CD4-positive, alpha-beta T cell (primary cell): ENCODE data around the gene CHCHD10. TPM values are rescaled to one million over a fixed set of nuclear protein-coding genes. Genes with fewer than 3 reads are reported as not detected.

Experiments
- ATAC-seq: fragments of 200-7000 bp; cut with Tn5 transposase; one replicate; pipeline ENCODE4 v1.10.0; 2022; ENCODE audit warnings: mild to moderate bottlenecking; ENCODE audit not compliant: poor library complexity
- CTCF ChIA-PET: fragments of 350-600 bp; sonication (Branson Sonifier 250); formaldehyde crosslinking; loops from one replicate; lab custom pipeline; 2021; ENCODE audit warnings: antibody characterized with exemption, inconsistent platforms; lab: Charles Lee
- POLR2A ChIA-PET: fragments of 350-600 bp; sonication (Branson Sonifier 250); formaldehyde crosslinking; loops from one replicate; lab custom pipeline; 2021; ENCODE audit warnings: antibody characterized with exemption, inconsistent platforms; lab: Charles Lee
- DNase-seq, 14 experiments: peaks; one replicate each; pipeline ENCODE4 v3.0.0-alpha.2; 2013 to 2020; ENCODE audit warnings: mixed read lengths in 2 of 14
- H3K27ac ChIP-seq, 2 donors: one replicate each; pipeline versions ENCODE4 v1.5.1 to v1.7.0; 2013; ENCODE audit warnings: low read length in 2 of 2, low read depth in 1 of 2, mild to moderate bottlenecking in 1 of 2
- H3K27me3 ChIP-seq, 2 experiments: 1 replicate in 1 of 2; 2 replicates in 1 of 2; pipeline versions ENCODE4 v1.6.1 to v1.7.0; 2013; ENCODE audit warnings: low read length in 2 of 2, control low read depth in 1 of 2, mild to moderate bottlenecking in 1 of 2, moderate library complexity in 1 of 2; ENCODE audit not compliant: insufficient read depth in 2 of 2, control insufficient read depth in 1 of 2
- H3K36me3 ChIP-seq: one replicate; pipeline ENCODE4 v1.6.1; 2013; ENCODE audit warnings: low read length, control low read depth; ENCODE audit not compliant: insufficient read depth
- H3K4me1 ChIP-seq: one replicate; pipeline ENCODE4 v1.6.1; 2013; ENCODE audit warnings: low read length, control low read depth; ENCODE audit not compliant: insufficient read depth
- H3K4me3 ChIP-seq: one replicate; pipeline ENCODE4 v1.5.1; 2013; ENCODE audit warnings: mild to moderate bottlenecking, low read length, moderate library complexity
- H3K9me3 ChIP-seq, 2 experiments: 1 replicate in 1 of 2; 2 replicates in 1 of 2; pipeline versions ENCODE4 v1.6.1 to v1.7.0; 2013; ENCODE audit warnings: low read length in 2 of 2, mild to moderate bottlenecking in 2 of 2, control low read depth in 1 of 2, moderate library complexity in 1 of 2; ENCODE audit not compliant: control insufficient read depth in 1 of 2, insufficient read depth in 1 of 2
- H3K27ac Mint-ChIP-seq: one replicate; pipeline ENCODE4 v1.8.0; 2020; ENCODE audit warnings: mixed read lengths
- H3K27me3 Mint-ChIP-seq: one replicate; pipeline ENCODE4 v1.8.0; 2021; ENCODE audit warnings: mixed read lengths
- H3K36me3 Mint-ChIP-seq: one replicate; pipeline ENCODE4 v1.8.0; 2021; ENCODE audit warnings: low read depth, mixed read lengths
- H3K4me1 Mint-ChIP-seq: one replicate; pipeline ENCODE4 v1.8.0; 2021; ENCODE audit warnings: low read depth, mixed read lengths
- H3K4me3 Mint-ChIP-seq: one replicate; pipeline ENCODE4 v1.8.0; 2020; ENCODE audit warnings: mild to moderate bottlenecking, mixed read lengths
- H3K9me3 Mint-ChIP-seq: one replicate; pipeline ENCODE4 v1.8.0; 2020; ENCODE audit warnings: mixed read lengths
- intact Hi-C, 2 experiments: fragments of 100-400 bp; cut with DNase I in 1 of 2; cut with micrococcal nuclease in 1 of 2; formaldehyde crosslinking; loops; one replicate each; pipeline versions ENCODE4 v1.15.1 to v1.9.0; 2023 to 2025; cut with DNase I, micrococcal nuclease
- total RNA-seq, 174 experiments: library from RNA in 2 of 174; stranded (reverse) in 2 of 174; gene quantifications; one replicate each; pipeline ENCODE4 v1.2.3 and lab custom pipeline; 2021 to 2026
- TF ChIP-seq, protein P1 (sequence below): fragments of 200-600 bp; IDR thresholded peaks from one replicate; pipeline ENCODE4 v1.8.0; 2022; ENCODE audit warnings: antibody characterized with exemption, mild to moderate bottlenecking

CHCHD10 gene
- total RNA-seq, 2 experiments from 2014 or later = 34.4 to 43.0 TPM

DNA sequence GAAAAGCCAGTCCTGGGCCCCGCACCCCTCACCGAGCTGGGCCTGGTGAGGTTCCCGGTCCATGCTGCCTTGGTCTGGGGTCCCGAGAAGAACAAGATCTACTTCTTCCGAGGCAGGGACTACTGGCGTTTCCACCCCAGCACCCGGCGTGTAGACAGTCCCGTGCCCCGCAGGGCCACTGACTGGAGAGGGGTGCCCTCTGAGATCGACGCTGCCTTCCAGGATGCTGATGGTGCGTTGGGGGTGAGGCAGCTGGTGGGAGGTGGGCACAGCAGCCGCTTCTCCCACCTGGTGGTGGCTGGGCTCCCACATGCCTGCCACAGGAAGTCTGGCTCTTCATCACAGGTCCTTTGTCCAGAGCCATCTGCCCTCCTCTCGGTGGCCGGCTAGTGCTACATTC lies 14.5 kb upstream of the CHCHD10 start:
- Mint-ChIP-seq H3K4me3 (no peak overlapping the region), H3K9me3 (no peaks in the 10 kb centered on the region), H3K4me1 (peaks cover 14% of the 10 kb centered on the region), H3K36me3 (peaks cover under 1% of the 10 kb centered on the region), H3K27ac (no peak overlapping the region), H3K27me3 (no peaks in the 10 kb centered on the region)
- POLR2A ChIA-PET = no interaction called here
- Histone ChIP-seq H3K27ac (no peak overlapping the region), H3K4me3 (no peak overlapping the region), H3K36me3 (no peaks in the 10 kb centered on the region), H3K4me1 (peaks cover 14% of the 10 kb centered on the region), H3K27me3 (no peaks in the 10 kb centered on the region), H3K9me3 (no peaks in the 10 kb centered on the region)
- CTCF ChIA-PET = no interaction called here
- ATAC-seq (no peak), DNase-seq (no peak)
- TF ChIP-seq, protein P1, sequence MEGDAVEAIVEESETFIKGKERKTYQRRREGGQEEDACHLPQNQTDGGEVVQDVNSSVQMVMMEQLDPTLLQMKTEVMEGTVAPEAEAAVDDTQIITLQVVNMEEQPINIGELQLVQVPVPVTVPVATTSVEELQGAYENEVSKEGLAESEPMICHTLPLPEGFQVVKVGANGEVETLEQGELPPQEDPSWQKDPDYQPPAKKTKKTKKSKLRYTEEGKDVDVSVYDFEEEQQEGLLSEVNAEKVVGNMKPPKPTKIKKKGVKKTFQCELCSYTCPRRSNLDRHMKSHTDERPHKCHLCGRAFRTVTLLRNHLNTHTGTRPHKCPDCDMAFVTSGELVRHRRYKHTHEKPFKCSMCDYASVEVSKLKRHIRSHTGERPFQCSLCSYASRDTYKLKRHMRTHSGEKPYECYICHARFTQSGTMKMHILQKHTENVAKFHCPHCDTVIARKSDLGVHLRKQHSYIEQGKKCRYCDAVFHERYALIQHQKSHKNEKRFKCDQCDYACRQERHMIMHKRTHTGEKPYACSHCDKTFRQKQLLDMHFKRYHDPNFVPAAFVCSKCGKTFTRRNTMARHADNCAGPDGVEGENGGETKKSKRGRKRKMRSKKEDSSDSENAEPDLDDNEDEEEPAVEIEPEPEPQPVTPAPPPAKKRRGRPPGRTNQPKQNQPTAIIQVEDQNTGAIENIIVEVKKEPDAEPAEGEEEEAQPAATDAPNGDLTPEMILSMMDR = no peak
- intact Hi-C loops = loop anchor here (10.0 kb wide), 1 partner anchor 233 kb away; the partner anchor contains the start of gene CABIN1 (in 2 of the 2)

DNA sequence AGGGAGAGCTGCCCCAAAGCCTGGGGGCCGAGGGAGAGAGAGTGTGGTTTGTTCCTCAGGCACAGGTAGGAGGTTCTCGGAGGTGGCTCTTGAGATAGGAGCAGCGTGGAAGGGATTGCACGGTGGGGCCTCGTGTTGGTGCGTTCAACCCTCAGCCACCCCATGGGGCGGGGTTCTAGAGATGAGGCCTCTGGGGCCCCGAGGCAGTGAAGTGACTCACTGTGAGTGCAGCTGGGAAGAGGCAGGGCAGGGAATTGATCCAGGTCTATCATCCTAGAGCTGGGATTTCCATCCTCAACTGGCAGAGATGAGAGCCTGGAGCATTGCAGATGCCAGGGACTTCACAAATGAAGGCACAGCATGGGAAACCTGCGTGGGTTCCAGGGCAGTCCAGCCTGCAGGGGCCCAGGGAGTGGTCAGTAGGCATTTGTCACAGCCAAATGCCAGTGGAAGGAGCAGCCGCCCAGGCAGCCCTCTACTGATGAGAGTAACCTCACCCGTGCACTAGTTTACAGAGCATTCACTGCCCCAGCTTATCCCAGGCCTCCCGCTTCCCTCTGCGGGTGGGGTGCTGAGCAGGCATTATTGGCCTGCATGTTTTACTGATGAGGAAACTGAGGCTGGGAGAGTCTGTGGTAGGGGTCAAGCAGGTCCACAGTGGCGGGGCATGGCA lies 13.9 kb upstream of the CHCHD10 start:
- Mint-ChIP-seq H3K36me3 (no peaks in the 10 kb centered on the region), H3K27me3 (no peaks in the 10 kb centered on the region), H3K4me1 (peaks cover 12% of the 10 kb centered on the region), H3K27ac (no peak overlapping the region), H3K4me3 (no peak overlapping the region), H3K9me3 (no peaks in the 10 kb centered on the region)
- Histone ChIP-seq H3K36me3 (no peaks in the 10 kb centered on the region), H3K4me3 (no peak overlapping the region), H3K9me3 (no peaks in the 10 kb centered on the region), H3K4me1 (peaks cover 13% of the 10 kb centered on the region), H3K27me3 (no peaks in the 10 kb centered on the region), H3K27ac (no peak overlapping the region)
- DNase-seq = no peak
- CTCF ChIA-PET = no interaction called here
- TF ChIP-seq, protein P1 = no peak
- ATAC-seq = no peak
- POLR2A ChIA-PET = no interaction called here
- intact Hi-C loops = loop anchor here (10.0 kb wide), 1 partner anchor 233 kb away; the partner anchor contains the start of gene CABIN1 (in 2 of the 2)

DNA sequence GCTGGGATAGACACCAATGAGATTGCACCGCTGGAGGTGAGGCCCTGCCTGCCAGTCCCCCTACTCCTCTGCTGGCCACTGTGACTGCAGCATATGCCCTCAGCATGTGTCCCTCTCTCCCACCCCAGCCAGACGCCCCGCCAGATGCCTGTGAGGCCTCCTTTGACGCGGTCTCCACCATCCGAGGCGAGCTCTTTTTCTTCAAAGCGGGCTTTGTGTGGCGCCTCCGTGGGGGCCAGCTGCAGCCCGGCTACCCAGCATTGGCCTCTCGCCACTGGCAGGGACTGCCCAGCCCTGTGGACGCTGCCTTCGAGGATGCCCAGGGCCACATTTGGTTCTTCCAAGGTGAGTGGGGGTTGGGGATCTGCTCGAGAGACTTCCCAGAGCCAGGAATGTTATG lies 13.3 kb upstream of the CHCHD10 start:
- CTCF ChIA-PET = no interaction called here

More for the DNA sequence above, 13.3 kb upstream of the CHCHD10 start:
- no peaks in the 10 kb centered on the region for H3K36me3 ChIP-seq
- Mint-ChIP-seq H3K36me3 (no peaks in the 10 kb centered on the region), H3K4me1 (peaks cover 6% of the 10 kb centered on the region), H3K27ac (no peak overlapping the region), H3K9me3 (no peaks in the 10 kb centered on the region), H3K27me3 (no peaks in the 10 kb centered on the region), H3K4me3 (no peak overlapping the region)
- intact Hi-C loops = loop anchor here (10.0 kb wide), 1 partner anchor 234 kb away; the partner anchor contains the start of gene CABIN1 (in 2 of the 2)
- no peaks in the 10 kb centered on the region for H3K27me3 ChIP-seq
- TF ChIP-seq, protein P1 = no peak
- H3K4me3 ChIP-seq = no peak overlapping the region
- no peak overlapping the region for H3K27ac ChIP-seq
- no peak for DNase-seq
- peaks cover 7% of the 10 kb centered on the region for H3K4me1 ChIP-seq
- POLR2A ChIA-PET = no interaction called here
- no peaks in the 10 kb centered on the region for H3K9me3 ChIP-seq
- no peak for ATAC-seq
